ENCODE measurements around the gene PLA2G6. TPM values are rescaled to one million over a fixed set of nuclear protein-coding genes. Genes with fewer than 3 reads are reported as not detected.

The PLA2G6 gene
- total and polyA plus RNA-seq, 2 of the 13 experiments (the other 11 are each of a cell fraction or from before 2014, with no cell fraction given) = 4.8 to 11.5 TPM

DNA sequence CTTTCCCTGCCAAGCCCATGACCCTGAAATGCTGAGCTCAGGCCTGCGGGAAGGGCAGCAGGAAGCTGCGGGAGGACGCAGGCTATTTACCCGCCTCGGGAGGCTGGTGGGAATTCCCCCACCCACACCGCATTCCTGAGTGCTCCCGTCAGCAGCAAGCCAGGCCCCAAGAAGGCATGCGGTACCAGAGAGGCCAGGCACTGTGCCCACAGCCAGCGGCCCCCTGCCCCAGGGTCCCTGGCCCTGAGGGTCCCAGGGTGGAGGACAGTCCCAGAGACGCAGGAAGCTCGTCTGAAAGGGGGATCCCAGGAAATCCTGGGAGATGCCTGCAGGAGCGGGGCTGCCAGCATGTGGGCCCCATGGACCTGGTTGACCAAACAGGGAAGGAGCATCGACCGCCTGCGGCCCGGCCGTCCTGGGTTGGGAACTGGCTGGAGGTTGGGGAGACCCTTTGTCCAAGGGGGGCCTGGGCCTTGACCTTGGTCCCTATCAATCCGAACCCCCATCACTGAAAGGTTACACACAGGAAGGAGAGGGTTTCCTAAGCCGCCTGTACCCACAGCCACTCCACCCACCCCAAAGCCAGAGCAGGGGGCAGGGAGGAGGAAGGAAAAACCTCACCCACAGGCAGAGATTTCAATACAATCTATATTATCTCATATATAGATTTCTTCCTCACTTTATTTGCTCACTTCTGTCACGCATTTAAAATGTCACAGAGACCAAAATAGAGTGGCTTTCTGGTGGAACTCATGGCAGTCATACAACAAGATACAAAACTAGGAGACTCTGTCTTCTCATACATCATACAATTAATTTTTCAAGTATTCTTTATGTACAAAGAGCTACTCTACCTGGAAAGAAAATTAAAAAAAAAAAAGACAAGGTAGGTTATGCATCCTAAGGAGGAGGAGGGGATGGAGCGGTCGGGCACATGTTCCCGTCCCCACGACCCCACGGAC is 37.3 kb upstream of the PLA2G6 start (continued):
- TF ChIP-seq HOXA5 (CRISPR knock-in tag; IDR thresholded peaks at IDR 0.05) = 0 out of 2 replicates have a peak, but pooled peaks have one; percentile 55
- peak; percentile 90 for TF ChIP-seq KDM2A (CRISPR knock-in tag; IDR thresholded peaks at IDR 0.05; ENCODE audit: borderline replicate concordance, low read depth)
- TF ChIP-seq THAP9 (CRISPR knock-in tag; IDR thresholded peaks at IDR 0.05; ENCODE audit: borderline replicate concordance) = peak; percentile 47; the same call in 1 of the 2 replicates
- peak; percentile 62; the same call in 1 of the 2 replicates for TF ChIP-seq TMF1 (CRISPR knock-in tag; IDR thresholded peaks at IDR 0.05; ENCODE audit: low read depth)
- peak; percentile 36; the same call in 1 of the 2 replicates for TF ChIP-seq MIXL1 (CRISPR knock-in tag; IDR thresholded peaks at IDR 0.05)
- no peak for TF ChIP-seq SNRNP70 (IDR thresholded peaks at IDR 0.05; ENCODE audit: low read depth, low read length)
- TF ChIP-seq, protein P1, sequence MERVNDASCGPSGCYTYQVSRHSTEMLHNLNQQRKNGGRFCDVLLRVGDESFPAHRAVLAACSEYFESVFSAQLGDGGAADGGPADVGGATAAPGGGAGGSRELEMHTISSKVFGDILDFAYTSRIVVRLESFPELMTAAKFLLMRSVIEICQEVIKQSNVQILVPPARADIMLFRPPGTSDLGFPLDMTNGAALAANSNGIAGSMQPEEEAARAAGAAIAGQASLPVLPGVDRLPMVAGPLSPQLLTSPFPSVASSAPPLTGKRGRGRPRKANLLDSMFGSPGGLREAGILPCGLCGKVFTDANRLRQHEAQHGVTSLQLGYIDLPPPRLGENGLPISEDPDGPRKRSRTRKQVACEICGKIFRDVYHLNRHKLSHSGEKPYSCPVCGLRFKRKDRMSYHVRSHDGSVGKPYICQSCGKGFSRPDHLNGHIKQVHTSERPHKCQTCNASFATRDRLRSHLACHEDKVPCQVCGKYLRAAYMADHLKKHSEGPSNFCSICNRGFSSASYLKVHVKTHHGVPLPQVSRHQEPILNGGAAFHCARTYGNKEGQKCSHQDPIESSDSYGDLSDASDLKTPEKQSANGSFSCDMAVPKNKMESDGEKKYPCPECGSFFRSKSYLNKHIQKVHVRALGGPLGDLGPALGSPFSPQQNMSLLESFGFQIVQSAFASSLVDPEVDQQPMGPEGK (CRISPR knock-in tag; IDR thresholded peaks at IDR 0.05) = peak; percentile 90
- no peak for TF ChIP-seq LCORL (IDR thresholded peaks at IDR 0.05)
- TF ChIP-seq LCORL (CRISPR knock-in tag; IDR thresholded peaks at IDR 0.05) = peak; percentile 93; the same call in 1 of the 2 replicates
- 0 out of 2 replicates have a peak, but pooled peaks have one; percentile 58 for TF ChIP-seq KLF12 (CRISPR knock-in tag; IDR thresholded peaks at IDR 0.05; ENCODE audit: borderline replicate concordance)
- peak; percentile 41; the same call in 1 of the 2 replicates for TF ChIP-seq GATAD1 (CRISPR knock-in tag; IDR thresholded peaks at IDR 0.05)
- TF ChIP-seq ZNF607 (CRISPR knock-in tag; IDR thresholded peaks at IDR 0.05; ENCODE audit: borderline replicate concordance) = 0 out of 2 replicates have a peak, but pooled peaks have one; percentile 78
- TF ChIP-seq, protein P2, sequence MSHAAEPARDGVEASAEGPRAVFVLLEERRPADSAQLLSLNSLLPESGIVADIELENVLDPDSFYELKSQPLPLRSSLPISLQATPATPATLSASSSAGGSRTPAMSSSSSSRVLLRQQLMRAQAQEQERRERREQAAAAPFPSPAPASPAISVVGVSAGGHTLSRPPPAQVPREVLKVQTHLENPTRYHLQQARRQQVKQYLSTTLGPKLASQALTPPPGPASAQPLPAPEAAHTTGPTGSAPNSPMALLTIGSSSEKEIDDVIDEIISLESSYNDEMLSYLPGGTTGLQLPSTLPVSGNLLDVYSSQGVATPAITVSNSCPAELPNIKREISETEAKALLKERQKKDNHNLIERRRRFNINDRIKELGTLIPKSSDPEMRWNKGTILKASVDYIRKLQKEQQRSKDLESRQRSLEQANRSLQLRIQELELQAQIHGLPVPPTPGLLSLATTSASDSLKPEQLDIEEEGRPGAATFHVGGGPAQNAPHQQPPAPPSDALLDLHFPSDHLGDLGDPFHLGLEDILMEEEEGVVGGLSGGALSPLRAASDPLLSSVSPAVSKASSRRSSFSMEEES (CRISPR knock-in tag; IDR thresholded peaks at IDR 0.05) = peak; percentile 62
- peak; percentile 60; the same call in 1 of the 2 replicates for TF ChIP-seq HNF1B (CRISPR knock-in tag; IDR thresholded peaks at IDR 0.05)
- TF ChIP-seq, protein P3, sequence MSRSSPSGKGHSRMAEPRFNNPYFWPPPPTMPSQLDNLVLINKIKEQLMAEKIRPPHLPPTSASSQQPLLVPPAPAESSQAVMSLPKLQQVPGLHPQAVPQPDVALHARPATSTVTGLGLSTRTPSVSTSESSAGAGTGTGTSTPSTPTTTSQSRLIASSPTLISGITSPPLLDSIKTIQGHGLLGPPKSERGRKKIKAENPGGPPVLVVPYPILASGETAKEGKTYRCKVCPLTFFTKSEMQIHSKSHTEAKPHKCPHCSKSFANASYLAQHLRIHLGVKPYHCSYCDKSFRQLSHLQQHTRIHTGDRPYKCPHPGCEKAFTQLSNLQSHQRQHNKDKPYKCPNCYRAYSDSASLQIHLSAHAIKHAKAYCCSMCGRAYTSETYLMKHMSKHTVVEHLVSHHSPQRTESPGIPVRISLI (CRISPR knock-in tag; IDR thresholded peaks at IDR 0.05; ENCODE audit: borderline replicate concordance) = no peak
- 0 out of 2 replicates have a peak, but pooled peaks have one; percentile 53 for TF ChIP-seq ATF7-NPFF (CRISPR knock-in tag; IDR thresholded peaks at IDR 0.05; ENCODE audit: low read depth)
- no peak for TF ChIP-seq YY1 (IDR thresholded peaks at IDR 0.05; ENCODE audit: insufficient read depth, insufficient replicate concordance, low read depth, low read length)
